Measurements from ENCODE around the gene RNPEPL1.

- TF ChIP-seq POLR2AphosphoS5 (IDR thresholded peaks at IDR 0.05; ENCODE audit: low read depth) = no peak
- TF ChIP-seq CTCF (IDR thresholded peaks at IDR 0.05; ENCODE audit: insufficient read depth, low read length) = no peak
- TF ChIP-seq REST (IDR thresholded peaks at IDR 0.05; ENCODE audit: insufficient replicate concordance, low read depth) = no peak
Measured at GRCh38 chr2:240576036-240576435, 7.8 kb downstream of the RNPEPL1 start.

Data from HL-60 (cell line).